HS-5 (cell line): ENCODE data around the gene ZNF100.
A peak's percentile ranks its signal among the peaks of the same experiment; 100 is the strongest.
"Not testable (repeated sequence)": the region's sequence is repeated elsewhere in the genome, so short reads cannot be mapped to it uniquely, and the experiment has no call there.

Experiments used
- DNase-seq: peaks from one replicate; pipeline ENCODE4 v3.0.0-alpha.2; 2012; ENCODE audit warnings: low read depth

The ZNF100 gene

GRCh38 chr19:21767065-21767800 lies at the start of gene ZNF100:
TSS of gene ZNF100 (minus strand) at chr19:21767579. CDS start at chr19:21767429, 150 bp downstream.
- peak; percentile 63 for DNase-seq

GRCh38 chr19:21812448-21812847 lies 45.1 kb upstream of the ZNF100 start:
- DNase-seq = no peak

GRCh38 chr19:21808400-21809000 lies 41.1 kb upstream of the ZNF100 start:
- not testable (repeated sequence) for DNase-seq

- no peak for DNase-seq
Observed at GRCh38 chr19:21789466-21790085, 22.2 kb upstream of the ZNF100 start.

- no peak for DNase-seq
Observed at GRCh38 chr19:21786936-21787335, 19.6 kb upstream of the ZNF100 start.

- not testable (repeated sequence) for DNase-seq
Observed at GRCh38 chr19:21775792-21776191, 8.4 kb upstream of the ZNF100 start.

GRCh38 chr19:21766705-21767064 lies 694 bp downstream of the ZNF100 start:
- DNase-seq = not testable (repeated sequence)

GRCh38 chr19:21765151-21765550 lies 2.2 kb downstream of the ZNF100 start:
- no peak for DNase-seq

GRCh38 chr19:21761547-21761946 lies 5.8 kb downstream of the ZNF100 start:
- not testable (repeated sequence) for DNase-seq

- no peak for DNase-seq
Observed at GRCh38 chr19:21758296-21758695, 9.1 kb downstream of the ZNF100 start.

GRCh38 chr19:21755555-21755954 lies 11.8 kb downstream of the ZNF100 start:
- DNase-seq = not testable (repeated sequence)

GRCh38 chr19:21751384-21751783 lies 16.0 kb downstream of the ZNF100 start:
- DNase-seq = no peak

- no peak for DNase-seq
Observed at GRCh38 chr19:21750586-21751128, 16.7 kb downstream of the ZNF100 start.

- DNase-seq = no peak
Observed at GRCh38 chr19:21749090-21749489, 18.3 kb downstream of the ZNF100 start.

- DNase-seq = no peak
Observed at GRCh38 chr19:21748088-21748487, 19.3 kb downstream of the ZNF100 start.

GRCh38 chr19:21740559-21740958 lies 26.8 kb downstream of the ZNF100 start:
- no peak for DNase-seq

GRCh38 chr19:21726942-21727747 lies 40.2 kb downstream of the ZNF100 start:
- not testable (repeated sequence) for DNase-seq

GRCh38 chr19:21713761-21714160 lies 53.6 kb downstream of the ZNF100 start:
- DNase-seq = no peak

- no peak for DNase-seq
Observed at GRCh38 chr19:21709464-21709863, 57.9 kb downstream of the ZNF100 start.

- DNase-seq = not testable (repeated sequence)
Observed at GRCh38 chr19:21707878-21708277, 59.5 kb downstream of the ZNF100 start.

GRCh38 chr19:21707065-21707464 lies 60.3 kb downstream of the ZNF100 start:
- DNase-seq = no peak

GRCh38 chr19:21705393-21705792 lies 62.0 kb downstream of the ZNF100 start:
- no peak for DNase-seq
